ENCODE measurements around the gene PTPRF.
"Not testable (repeated sequence)": the region's sequence is repeated elsewhere in the genome, so short reads cannot be mapped to it uniquely, and the experiment has no call there.

The PTPRF gene

GRCh38 chr1:43493661-43494450, 36.8 kb upstream of the PTPRF start:
- H3K4me3 ChIP-seq (ENCODE audit: low read length), result no peak overlapping the region
- no peak for TF ChIP-seq CTCF (conservative IDR thresholded peaks at IDR 0.05; ENCODE audit: low read depth, low read length)
- no peak for DNase-seq (ENCODE audit: low read depth)

- no peak for DNase-seq (ENCODE audit: low read depth)
- no peak for TF ChIP-seq CTCF (conservative IDR thresholded peaks at IDR 0.05; ENCODE audit: low read depth, low read length)
- no peak overlapping the region for H3K4me3 ChIP-seq (ENCODE audit: low read length)
Measured at GRCh38 chr1:43495204-43495603, 35.5 kb upstream of the PTPRF start.

DNA sequence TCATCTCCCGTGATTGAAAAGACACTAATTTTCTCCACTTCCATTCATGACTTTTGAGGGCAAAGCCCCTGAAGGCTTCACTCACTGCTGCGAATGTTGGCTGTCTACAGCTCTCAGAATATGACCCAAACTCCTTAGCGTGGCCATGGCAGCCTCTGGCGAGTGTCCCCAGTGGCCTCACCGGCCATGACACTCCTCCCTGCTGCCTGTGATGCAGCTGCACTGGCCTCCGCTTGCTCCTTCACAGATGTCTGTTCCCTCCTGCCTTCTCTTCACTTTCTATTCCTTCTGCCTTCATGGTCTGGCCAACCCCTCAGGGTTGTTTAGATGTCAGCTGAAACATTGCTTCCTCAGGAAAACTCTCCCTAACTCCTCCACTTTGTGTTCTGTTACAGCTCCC, 30.8 kb upstream of the PTPRF start:
- H3K4me3 ChIP-seq (ENCODE audit: low read length), result no peak overlapping the region
- no peak for DNase-seq (ENCODE audit: low read depth)
- no peak for TF ChIP-seq CTCF (conservative IDR thresholded peaks at IDR 0.05; ENCODE audit: low read depth, low read length)

DNA sequence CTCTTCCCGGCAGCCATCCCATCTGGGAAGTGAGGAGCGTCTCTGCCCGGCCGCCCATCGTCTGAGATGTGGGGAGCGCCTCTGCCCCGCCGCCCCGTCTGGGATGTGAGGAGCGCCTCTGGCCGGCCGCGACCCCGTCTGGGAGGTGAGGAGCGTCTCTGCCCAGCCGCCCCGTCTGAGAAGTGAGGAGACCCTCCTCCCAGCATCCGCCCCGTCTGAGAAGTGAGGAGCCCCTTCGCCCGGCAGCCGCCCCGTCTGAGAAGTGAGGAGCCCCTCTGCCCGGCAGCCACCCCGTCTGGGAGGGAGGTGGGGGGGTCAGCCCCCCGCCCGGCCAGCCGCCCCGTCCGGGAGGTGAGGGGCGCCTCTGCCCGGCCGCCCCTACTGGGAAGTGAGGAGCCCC, 28.9 kb upstream of the PTPRF start:
- DNase-seq (ENCODE audit: low read depth); H3K4me3 ChIP-seq (ENCODE audit: low read length): not testable (repeated sequence)

GRCh38 chr1:43503534-43503933, 27.1 kb upstream of the PTPRF start:
- no peak for DNase-seq (ENCODE audit: low read depth)
- no peak for TF ChIP-seq CTCF (conservative IDR thresholded peaks at IDR 0.05; ENCODE audit: low read depth, low read length)
- no peak overlapping the region for H3K4me3 ChIP-seq (ENCODE audit: low read length)

DNA sequence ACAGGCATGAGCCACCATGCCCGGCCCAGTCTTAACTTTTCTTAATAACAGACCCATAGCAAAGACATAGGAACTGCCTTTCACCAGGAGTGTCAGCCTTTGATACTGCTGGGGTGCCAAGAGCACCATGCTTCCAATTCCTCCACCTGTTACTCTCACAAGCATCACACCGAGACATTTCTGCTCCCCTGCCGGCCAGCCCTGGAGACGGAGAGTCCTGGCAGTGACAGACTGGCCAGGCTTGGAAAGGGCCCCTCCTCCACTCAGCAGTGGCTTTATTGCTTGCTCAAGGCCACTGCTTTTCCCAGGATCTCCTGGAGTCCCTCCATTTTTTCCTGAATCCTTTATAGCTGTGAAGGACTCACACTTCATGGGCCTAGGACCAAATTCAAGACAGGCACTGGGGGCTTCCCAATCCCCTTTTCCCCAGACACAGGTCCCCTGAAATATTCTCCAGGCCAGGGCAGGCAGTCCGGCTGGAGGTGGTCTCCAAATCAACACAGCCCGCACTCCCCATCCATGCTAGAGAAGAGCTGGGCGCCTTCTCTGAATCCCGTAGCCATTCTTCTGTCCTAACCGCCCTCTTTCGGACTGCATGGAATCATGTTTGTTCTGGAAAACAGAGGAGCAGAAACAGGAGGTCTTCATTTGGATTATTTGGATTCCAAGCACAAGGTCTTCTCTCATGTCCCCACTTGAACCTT, 25.5 kb upstream of the PTPRF start:
- no peak overlapping the region for H3K4me3 ChIP-seq (ENCODE audit: low read length)
- no peak for DNase-seq (ENCODE audit: low read depth)
- no peak for TF ChIP-seq CTCF (conservative IDR thresholded peaks at IDR 0.05; ENCODE audit: low read depth, low read length)

DNA sequence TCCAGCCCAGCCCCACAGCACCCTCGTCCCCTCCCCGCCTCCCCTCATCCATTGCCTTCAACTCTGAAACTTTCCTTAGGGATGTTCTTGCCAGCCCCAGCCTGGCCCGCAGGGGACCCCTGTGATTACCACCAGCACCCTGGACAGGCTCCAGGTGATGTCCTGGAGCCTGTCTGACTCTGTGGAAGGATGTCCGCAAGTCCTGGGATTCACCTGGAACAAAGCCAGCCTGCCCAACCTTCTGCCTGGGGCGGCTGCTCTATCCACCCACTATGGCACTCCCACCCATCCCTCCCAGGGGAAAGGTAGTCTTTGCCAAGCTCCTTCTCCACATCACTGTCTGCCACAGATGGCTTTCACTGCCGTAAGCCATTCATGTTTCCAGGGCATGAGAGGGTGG, 24.4 kb upstream of the PTPRF start:
- no peak for TF ChIP-seq CTCF (conservative IDR thresholded peaks at IDR 0.05; ENCODE audit: low read depth, low read length)
- no peak for DNase-seq (ENCODE audit: low read depth)
- no peak overlapping the region for H3K4me3 ChIP-seq (ENCODE audit: low read length)
